ENCODE data around the gene ANKRD22.

The ANKRD22 gene

GRCh38 chr10:88896372-88896993 lies 44.8 kb upstream of the ANKRD22 start:
- TF ChIP-seq NFIC (IDR thresholded peaks at IDR 0.05): no peak
- TF ChIP-seq EGR1 (IDR thresholded peaks at IDR 0.05): no peak
- no peak for TF ChIP-seq CREB1 (IDR thresholded peaks at IDR 0.05; ENCODE audit: low read depth)
- no peak for TF ChIP-seq TCF12 (IDR thresholded peaks at IDR 0.05; ENCODE audit: low read depth)
- no peak for TF ChIP-seq FOXM1 (IDR thresholded peaks at IDR 0.05; ENCODE audit: borderline replicate concordance, low read depth)
- TF ChIP-seq YY1 (IDR thresholded peaks at IDR 0.05; ENCODE audit: low read depth): no peak
- no peak for TF ChIP-seq TAF1 (IDR thresholded peaks at IDR 0.05; ENCODE audit: low read depth)
- TF ChIP-seq ZBTB7A (IDR thresholded peaks at IDR 0.05; ENCODE audit: low read depth): no peak
- TF ChIP-seq USF1 (IDR thresholded peaks at IDR 0.05): no peak

- TF ChIP-seq RAD21 (IDR thresholded peaks at IDR 0.05; ENCODE audit: low read depth): no peak
- TF ChIP-seq TCF12 (IDR thresholded peaks at IDR 0.05; ENCODE audit: low read depth): no peak
Observed at GRCh38 chr10:88895250-88895649, 43.6 kb upstream of the ANKRD22 start.

GRCh38 chr10:88893611-88894010 lies 42.0 kb upstream of the ANKRD22 start:
- TF ChIP-seq YY1 (IDR thresholded peaks at IDR 0.05; ENCODE audit: low read depth): no peak
- no peak for TF ChIP-seq TAF1 (IDR thresholded peaks at IDR 0.05; ENCODE audit: low read depth)
- TF ChIP-seq TCF12 (IDR thresholded peaks at IDR 0.05; ENCODE audit: low read depth): no peak
- TF ChIP-seq CEBPB (IDR thresholded peaks at IDR 0.05): no peak
- TF ChIP-seq EGR1 (IDR thresholded peaks at IDR 0.05): no peak
- TF ChIP-seq TEAD4 (IDR thresholded peaks at IDR 0.05): no peak
- TF ChIP-seq RAD21 (IDR thresholded peaks at IDR 0.05; ENCODE audit: low read depth): no peak
- TF ChIP-seq FOXM1 (IDR thresholded peaks at IDR 0.05; ENCODE audit: borderline replicate concordance, low read depth): no peak
- no peak for TF ChIP-seq NFIC (IDR thresholded peaks at IDR 0.05)
- TF ChIP-seq MAX (IDR thresholded peaks at IDR 0.05): no peak
- TF ChIP-seq ZBTB7A (IDR thresholded peaks at IDR 0.05; ENCODE audit: low read depth): no peak
- no peak for TF ChIP-seq REST (IDR thresholded peaks at IDR 0.05; ENCODE audit: low read depth)
- TF ChIP-seq CREB1 (IDR thresholded peaks at IDR 0.05; ENCODE audit: low read depth): no peak
- TF ChIP-seq EP300 (IDR thresholded peaks at IDR 0.05; ENCODE audit: borderline replicate concordance): no peak
- no peak for TF ChIP-seq USF1 (IDR thresholded peaks at IDR 0.05)

GRCh38 chr10:88892222-88892967 lies 40.8 kb upstream of the ANKRD22 start:
- TF ChIP-seq TCF12 (IDR thresholded peaks at IDR 0.05; ENCODE audit: low read depth) (no peak), RAD21 (IDR thresholded peaks at IDR 0.05; ENCODE audit: low read depth) (no peak), EP300 (IDR thresholded peaks at IDR 0.05; ENCODE audit: borderline replicate concordance) (no peak), TEAD4 (IDR thresholded peaks at IDR 0.05) (no peak), YY1 (IDR thresholded peaks at IDR 0.05; ENCODE audit: low read depth) (no peak), CEBPB (IDR thresholded peaks at IDR 0.05) (no peak)

GRCh38 chr10:88890681-88891381 lies 39.2 kb upstream of the ANKRD22 start:
- TF ChIP-seq YY1 (IDR thresholded peaks at IDR 0.05; ENCODE audit: low read depth): no peak
- TF ChIP-seq CEBPB (IDR thresholded peaks at IDR 0.05): no peak
- TF ChIP-seq EGR1 (IDR thresholded peaks at IDR 0.05): no peak
- TF ChIP-seq RAD21 (IDR thresholded peaks at IDR 0.05; ENCODE audit: low read depth): no peak
- TF ChIP-seq TCF12 (IDR thresholded peaks at IDR 0.05; ENCODE audit: low read depth): no peak
- TF ChIP-seq TAF1 (IDR thresholded peaks at IDR 0.05; ENCODE audit: low read depth): no peak
- no peak for TF ChIP-seq TEAD4 (IDR thresholded peaks at IDR 0.05)
- TF ChIP-seq FOXM1 (IDR thresholded peaks at IDR 0.05; ENCODE audit: borderline replicate concordance, low read depth): no peak
- no peak for TF ChIP-seq NFIC (IDR thresholded peaks at IDR 0.05)
- TF ChIP-seq REST (IDR thresholded peaks at IDR 0.05; ENCODE audit: low read depth): no peak
- TF ChIP-seq USF1 (IDR thresholded peaks at IDR 0.05): no peak
- no peak for TF ChIP-seq ZBTB7A (IDR thresholded peaks at IDR 0.05; ENCODE audit: low read depth)
- no peak for TF ChIP-seq MAX (IDR thresholded peaks at IDR 0.05)
- TF ChIP-seq CREB1 (IDR thresholded peaks at IDR 0.05; ENCODE audit: low read depth): no peak
- TF ChIP-seq EP300 (IDR thresholded peaks at IDR 0.05; ENCODE audit: borderline replicate concordance): no peak
